ENCODE measurements around the gene ALPK1.

ALPK1 gene

DNA sequence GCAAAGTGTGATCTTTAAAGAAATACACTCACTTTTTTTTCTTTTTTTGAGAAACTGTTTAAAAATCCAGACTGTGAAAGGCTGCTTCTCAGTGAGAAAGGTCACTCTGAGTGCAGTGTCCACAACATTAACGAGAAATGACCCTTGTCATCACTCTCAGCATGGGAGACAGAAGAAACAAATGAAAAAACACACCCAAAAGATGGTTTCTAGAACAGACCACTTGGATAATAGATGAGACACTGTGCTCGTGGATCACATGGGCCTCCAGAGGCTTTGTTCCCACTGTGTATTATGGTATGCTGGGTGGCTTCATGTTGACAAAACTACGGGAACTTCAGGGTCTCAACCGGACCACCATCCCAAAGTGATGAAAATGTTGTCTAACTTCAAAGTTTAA lies 153.9 kb downstream of the ALPK1 start:
- H3K9me3 ChIP-seq (replicated peaks; ENCODE audit: insufficient read depth, low read length): no peaks in the 10 kb centered on the region
- H2AFZ ChIP-seq (ENCODE audit: low read length): no peak overlapping the region
- H3K4me1 ChIP-seq (ENCODE audit: low read length): no peaks in the 10 kb centered on the region
- TF ChIP-seq EZH2phosphoT487 (IDR thresholded peaks at IDR 0.05; ENCODE audit: low read length): no peak
- no peak for TF ChIP-seq EZH2 (optimal IDR thresholded peaks at IDR 0.05; ENCODE audit: low read depth, low read length)
- TF ChIP-seq, protein P1, sequence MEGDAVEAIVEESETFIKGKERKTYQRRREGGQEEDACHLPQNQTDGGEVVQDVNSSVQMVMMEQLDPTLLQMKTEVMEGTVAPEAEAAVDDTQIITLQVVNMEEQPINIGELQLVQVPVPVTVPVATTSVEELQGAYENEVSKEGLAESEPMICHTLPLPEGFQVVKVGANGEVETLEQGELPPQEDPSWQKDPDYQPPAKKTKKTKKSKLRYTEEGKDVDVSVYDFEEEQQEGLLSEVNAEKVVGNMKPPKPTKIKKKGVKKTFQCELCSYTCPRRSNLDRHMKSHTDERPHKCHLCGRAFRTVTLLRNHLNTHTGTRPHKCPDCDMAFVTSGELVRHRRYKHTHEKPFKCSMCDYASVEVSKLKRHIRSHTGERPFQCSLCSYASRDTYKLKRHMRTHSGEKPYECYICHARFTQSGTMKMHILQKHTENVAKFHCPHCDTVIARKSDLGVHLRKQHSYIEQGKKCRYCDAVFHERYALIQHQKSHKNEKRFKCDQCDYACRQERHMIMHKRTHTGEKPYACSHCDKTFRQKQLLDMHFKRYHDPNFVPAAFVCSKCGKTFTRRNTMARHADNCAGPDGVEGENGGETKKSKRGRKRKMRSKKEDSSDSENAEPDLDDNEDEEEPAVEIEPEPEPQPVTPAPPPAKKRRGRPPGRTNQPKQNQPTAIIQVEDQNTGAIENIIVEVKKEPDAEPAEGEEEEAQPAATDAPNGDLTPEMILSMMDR (IDR thresholded peaks at IDR 0.05; ENCODE audit: low read length): no peak
- no peaks in the 10 kb centered on the region for H3K79me2 ChIP-seq (ENCODE audit: low read length)
- H3K4me3 ChIP-seq (ENCODE audit: low read length): no peak overlapping the region
- no peak overlapping the region for H3K9ac ChIP-seq (ENCODE audit: low read length)
- no peaks in the 10 kb centered on the region for H3K36me3 ChIP-seq (replicated peaks; ENCODE audit: insufficient read depth, low read length)
- H3K9me2 ChIP-seq (replicated peaks; ENCODE audit: insufficient read depth, low read length): no peaks in the 10 kb centered on the region
- no peak overlapping the region for H3K27ac ChIP-seq (ENCODE audit: low read length)
- no peaks in the 10 kb centered on the region for H4K20me1 ChIP-seq (ENCODE audit: insufficient read depth, low read length)
- H3F3A ChIP-seq (ENCODE audit: insufficient read depth, low read length): no peaks in the 10 kb centered on the region
- no peaks in the 10 kb centered on the region for H3K27me3 ChIP-seq (replicated peaks; ENCODE audit: insufficient read depth, low read length)
- H3K4me2 ChIP-seq (ENCODE audit: low read depth, low read length): no peak overlapping the region
- no peak for DNase-seq

DNA sequence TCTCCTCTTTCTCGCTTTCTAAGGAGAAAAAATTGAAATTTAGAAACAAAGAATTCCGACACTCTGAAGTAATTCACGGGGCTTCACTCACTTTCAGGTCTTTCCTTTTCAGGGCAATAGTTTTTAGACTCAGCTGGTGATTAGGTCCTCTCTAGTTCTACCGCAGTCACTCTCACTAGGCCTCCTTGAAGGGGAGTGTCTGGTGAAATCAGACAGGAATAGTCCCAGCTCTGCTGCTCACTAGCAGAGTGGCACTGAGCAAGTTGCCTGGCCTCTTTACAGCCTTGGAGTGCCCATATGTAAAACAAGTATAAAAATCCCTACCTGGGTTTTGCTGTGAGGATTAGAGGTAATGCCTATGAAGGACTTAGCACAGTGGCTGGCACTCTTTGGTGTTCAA lies 154.7 kb downstream of the ALPK1 start:
- no peaks in the 10 kb centered on the region for H3K36me3 ChIP-seq (replicated peaks; ENCODE audit: insufficient read depth, low read length)
- no peak for DNase-seq
- no peaks in the 10 kb centered on the region for H4K20me1 ChIP-seq (ENCODE audit: insufficient read depth, low read length)
- no peak overlapping the region for H3K27ac ChIP-seq (ENCODE audit: low read length)
- H3K4me3 ChIP-seq (ENCODE audit: low read length): no peak overlapping the region
- no peaks in the 10 kb centered on the region for H3K79me2 ChIP-seq (ENCODE audit: low read length)
- no peaks in the 10 kb centered on the region for H3K4me1 ChIP-seq (ENCODE audit: low read length)
- TF ChIP-seq, protein P1 (IDR thresholded peaks at IDR 0.05; ENCODE audit: low read length): no peak
- TF ChIP-seq EZH2 (optimal IDR thresholded peaks at IDR 0.05; ENCODE audit: low read depth, low read length) (no peak), EZH2phosphoT487 (IDR thresholded peaks at IDR 0.05; ENCODE audit: low read length) (no peak)
- no peak overlapping the region for H3K9ac ChIP-seq (ENCODE audit: low read length)
- no peak overlapping the region for H2AFZ ChIP-seq (ENCODE audit: low read length)
- H3K27me3 ChIP-seq (replicated peaks; ENCODE audit: insufficient read depth, low read length): no peaks in the 10 kb centered on the region
- H3K9me3 ChIP-seq (replicated peaks; ENCODE audit: insufficient read depth, low read length): no peaks in the 10 kb centered on the region
- H3K9me2 ChIP-seq (replicated peaks; ENCODE audit: insufficient read depth, low read length): no peaks in the 10 kb centered on the region
- H3K4me2 ChIP-seq (ENCODE audit: low read depth, low read length): no peak overlapping the region
- no peaks in the 10 kb centered on the region for H3F3A ChIP-seq (ENCODE audit: insufficient read depth, low read length)

DNA sequence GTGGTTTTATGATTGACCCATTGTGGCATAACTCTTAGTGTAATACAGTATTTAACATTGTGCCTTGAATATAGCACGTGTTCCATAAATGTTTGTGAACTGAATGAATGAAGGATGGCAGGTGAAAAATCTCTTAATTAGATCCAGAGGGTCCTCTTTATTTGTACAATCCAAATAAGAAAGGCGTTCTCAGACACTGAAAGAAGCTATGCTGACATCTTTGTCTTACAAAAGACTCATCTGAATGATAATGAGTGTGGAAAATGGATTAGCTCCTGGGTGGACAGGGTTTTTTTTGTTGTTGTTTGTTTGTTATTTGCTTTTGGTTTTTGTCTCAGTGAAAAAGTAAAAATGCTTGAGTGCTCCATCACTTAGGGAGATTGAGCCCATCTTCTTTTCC lies 156.2 kb downstream of the ALPK1 start:
- no peaks in the 10 kb centered on the region for H3K27me3 ChIP-seq (replicated peaks; ENCODE audit: insufficient read depth, low read length)
- no peak overlapping the region for H2AFZ ChIP-seq (ENCODE audit: low read length)
- no peaks in the 10 kb centered on the region for H3K79me2 ChIP-seq (ENCODE audit: low read length)
- DNase-seq: no peak
- no peak overlapping the region for H3K9ac ChIP-seq (ENCODE audit: low read length)
- no peak overlapping the region for H3K4me3 ChIP-seq (ENCODE audit: low read length)
- TF ChIP-seq EZH2phosphoT487 (IDR thresholded peaks at IDR 0.05; ENCODE audit: low read length) (no peak), EZH2 (optimal IDR thresholded peaks at IDR 0.05; ENCODE audit: low read depth, low read length) (no peak)
- TF ChIP-seq, protein P1 (IDR thresholded peaks at IDR 0.05; ENCODE audit: low read length): no peak
- no peaks in the 10 kb centered on the region for H3F3A ChIP-seq (ENCODE audit: insufficient read depth, low read length)
- no peak overlapping the region for H3K4me2 ChIP-seq (ENCODE audit: low read depth, low read length)
- H3K36me3 ChIP-seq (replicated peaks; ENCODE audit: insufficient read depth, low read length): no peaks in the 10 kb centered on the region
- no peak overlapping the region for H3K27ac ChIP-seq (ENCODE audit: low read length)
- H3K4me1 ChIP-seq (ENCODE audit: low read length): no peaks in the 10 kb centered on the region
- no peaks in the 10 kb centered on the region for H4K20me1 ChIP-seq (ENCODE audit: insufficient read depth, low read length)
- H3K9me2 ChIP-seq (replicated peaks; ENCODE audit: insufficient read depth, low read length): no peaks in the 10 kb centered on the region
- no peaks in the 10 kb centered on the region for H3K9me3 ChIP-seq (replicated peaks; ENCODE audit: insufficient read depth, low read length)
